Neuronal stem cell (in vitro differentiated cells): ENCODE results near the gene PI4KA.
"Not testable (repeated sequence)": the region's sequence is repeated elsewhere in the genome, so short reads cannot be mapped to it uniquely, and the experiment has no call there.

Experiments used
- DNase-seq: peaks from one replicate; pipeline ENCODE4 v3.0.0-alpha.2; 2013; ENCODE audit warnings: low spot score
- H2AFZ ChIP-seq: one replicate; pipeline ENCODE4 v1.6.1; 2013; ENCODE audit warnings: mild to moderate bottlenecking, low read length, inconsistent platforms
- H2AK5ac ChIP-seq: 2 replicates; pipeline ENCODE4 v1.6.1; 2013; ENCODE audit warnings: low read depth, mild to moderate bottlenecking, inconsistent platforms, low read length, moderate library complexity, mixed read lengths
- H2BK120ac ChIP-seq: 2 replicates; pipeline ENCODE4 v1.6.1; 2013; ENCODE audit warnings: low read depth, mild to moderate bottlenecking, inconsistent platforms, low read length, moderate library complexity, mixed read lengths
- H2BK12ac ChIP-seq: one replicate; pipeline ENCODE4 v1.6.1; 2013; ENCODE audit warnings: low read length, inconsistent platforms
- H2BK15ac ChIP-seq: 2 replicates; pipeline ENCODE4 v1.6.1; 2013; ENCODE audit warnings: mild to moderate bottlenecking, low read length, inconsistent platforms, mixed read lengths
- H2BK5ac ChIP-seq: one replicate; pipeline ENCODE4 v1.6.1; 2013; ENCODE audit warnings: inconsistent platforms, mild to moderate bottlenecking, low read length, moderate library complexity
- H3K14ac ChIP-seq: one replicate; pipeline ENCODE4 v1.6.1; 2013; ENCODE audit warnings: low read length, inconsistent platforms
- H3K18ac ChIP-seq: 2 replicates; pipeline ENCODE4 v1.6.1; 2013; ENCODE audit warnings: low read length, inconsistent platforms
- H3K23ac ChIP-seq: 2 replicates; pipeline ENCODE4 v1.6.1; 2013; ENCODE audit warnings: low read depth, mild to moderate bottlenecking, mixed read lengths, low read length, inconsistent platforms; ENCODE audit not compliant: poor library complexity
- H3K27ac ChIP-seq: replicated peaks from 3 replicates; pipeline ENCODE4 v1.5.1; 2013; ENCODE audit warnings: low read length, inconsistent platforms
- H3K27me3 ChIP-seq, 3 experiments: 2 replicates each; pipeline ENCODE4 v1.6.1; 2013; ENCODE audit warnings: low read length in 3 of 3, mild to moderate bottlenecking in 2 of 3, inconsistent platforms in 1 of 3, low read depth in 1 of 3, mixed read lengths in 1 of 3, moderate library complexity in 1 of 3; ENCODE audit not compliant: control insufficient read depth in 3 of 3, insufficient read depth in 3 of 3
- H3K36me3 ChIP-seq, 2 donors: replicated peaks in 1 of 2; 2 replicates each; pipeline ENCODE4 v1.6.1; 2013; ENCODE audit warnings: low read length in 2 of 2; ENCODE audit not compliant: control insufficient read depth in 2 of 2, insufficient read depth in 2 of 2
- H3K4ac ChIP-seq: 2 replicates; pipeline ENCODE4 v1.6.1; 2013; ENCODE audit warnings: inconsistent platforms, mild to moderate bottlenecking, low read length, moderate library complexity
- H3K4me1 ChIP-seq, 2 donors: 1 replicate in 1 of 2; 2 replicates in 1 of 2; pipeline ENCODE4 v1.6.1; 2013; ENCODE audit warnings: low read length in 2 of 2, low read depth in 1 of 2; ENCODE audit not compliant: control insufficient read depth in 2 of 2, insufficient read depth in 1 of 2
- H3K4me2 ChIP-seq: one replicate; pipeline ENCODE4 v1.6.1; 2013; ENCODE audit warnings: mild to moderate bottlenecking, low read length, inconsistent platforms; ENCODE audit not compliant: insufficient read depth, poor library complexity, severe bottlenecking
- H3K4me3 ChIP-seq, 2 donors: 2 replicates each; pipeline ENCODE4 v1.5.1; 2013; ENCODE audit warnings: low read length in 2 of 2, mild to moderate bottlenecking in 2 of 2, inconsistent platforms in 1 of 2, moderate library complexity in 1 of 2
- H3K79me1 ChIP-seq: one replicate; pipeline ENCODE4 v1.6.1; 2013; ENCODE audit warnings: low read depth, mild to moderate bottlenecking, inconsistent platforms, low read length, moderate library complexity
- H3K9ac ChIP-seq: one replicate; pipeline ENCODE4 v1.6.1; 2013; ENCODE audit warnings: mild to moderate bottlenecking, low read depth, low read length, inconsistent platforms; ENCODE audit not compliant: poor library complexity
- H3K9me3 ChIP-seq, 2 donors: replicated peaks in 1 of 2; 2 replicates each; pipeline versions ENCODE3 to v1.6.1; 2013; ENCODE audit warnings: low read length in 2 of 2, mild to moderate bottlenecking in 2 of 2, inconsistent platforms in 1 of 2, low read depth in 1 of 2, mixed read lengths in 1 of 2, moderate library complexity in 1 of 2; ENCODE audit not compliant: control insufficient read depth in 2 of 2, insufficient read depth in 1 of 2
- H4K8ac ChIP-seq: one replicate; pipeline ENCODE4 v1.6.1; 2013; ENCODE audit warnings: low read depth, mild to moderate bottlenecking, inconsistent platforms, low read length, moderate library complexity
- H4K91ac ChIP-seq: one replicate; pipeline ENCODE4 v1.6.1; 2013; ENCODE audit warnings: low read length, low read depth, mild to moderate bottlenecking, inconsistent platforms; ENCODE audit not compliant: poor library complexity
- whole genome bisulfite sequencing, 2 donors: extraction: QIAGEN DNeasy Blood & Tissue Kit; methylation state at CpG; one replicate each; pipeline ENCODE4 v1.1.7; 2013; ENCODE audit warnings: missing lambda C conversion rate in 2 of 2, mixed read lengths in 1 of 2; ENCODE audit not compliant: insufficient read length in 2 of 2, insufficient replicate concordance in 1 of 2; ENCODE audit errors: extremely low coverage in 2 of 2; 5-methylcytosine and 5-hydroxymethylcytosine counted together

PI4KA gene

DNA sequence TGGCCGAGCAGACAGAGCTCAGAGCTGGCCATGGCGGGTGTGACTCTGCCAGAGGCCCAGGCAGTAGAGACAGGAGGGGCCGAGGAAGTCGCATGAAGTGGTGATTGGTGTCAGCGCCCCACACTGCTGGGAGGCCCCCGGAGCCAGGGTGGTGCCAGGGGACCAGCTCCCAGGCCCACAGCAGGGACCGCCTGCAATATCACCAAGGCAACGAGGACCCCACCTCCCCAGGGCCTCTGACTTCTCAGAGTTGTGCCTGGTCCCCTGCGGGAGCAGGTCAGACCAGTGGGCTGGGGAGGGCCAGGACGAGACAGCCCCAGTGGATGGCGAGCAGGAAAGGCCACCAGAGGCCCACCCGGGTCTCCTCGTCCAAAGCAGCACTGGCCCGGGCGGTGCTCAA, 189.1 kb downstream of the PI4KA start:
- H3K4ac ChIP-seq, H3K23ac ChIP-seq, H2AK5ac ChIP-seq, H2BK120ac ChIP-seq, H2BK12ac ChIP-seq, H3K4me3 ChIP-seq, H3K9ac ChIP-seq, DNase-seq, H2BK5ac ChIP-seq, H3K79me1 ChIP-seq, H3K18ac ChIP-seq, H4K91ac ChIP-seq, H3K14ac ChIP-seq, H2AFZ ChIP-seq, H3K27ac ChIP-seq, H3K4me2 ChIP-seq, H3K27me3 ChIP-seq, H2BK15ac ChIP-seq, H3K4me1 ChIP-seq, H3K9me3 ChIP-seq, H3K36me3 ChIP-seq, H4K8ac ChIP-seq: not testable (repeated sequence)
- no CpG with 5 or more reads among the region's 15 CpGs for WGBS, 2 donors

DNA sequence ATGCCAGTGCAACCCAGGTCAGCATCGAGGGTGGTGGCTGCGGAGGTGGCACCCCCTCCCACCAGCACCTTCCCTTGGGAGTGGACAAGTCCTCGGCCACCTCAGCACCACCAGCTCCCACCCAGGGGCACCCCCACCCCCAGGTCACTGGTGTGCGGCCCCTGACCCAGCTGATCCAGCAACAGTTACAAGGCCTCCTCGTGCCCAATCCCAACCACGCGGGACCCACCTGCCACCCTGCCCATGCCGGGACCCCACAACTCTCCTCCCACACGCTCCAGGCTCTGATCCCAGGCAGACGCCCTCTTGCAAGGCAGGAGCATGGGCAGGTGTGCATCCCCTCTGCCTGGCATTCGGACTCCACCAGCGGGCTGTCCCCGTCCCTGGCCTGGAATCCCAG, 189.8 kb downstream of the PI4KA start:
- not testable (repeated sequence) for H3K4me3 ChIP-seq, H3K36me3 ChIP-seq, H2BK15ac ChIP-seq, H3K79me1 ChIP-seq, H3K18ac ChIP-seq, H3K9me3 ChIP-seq, H3K27me3 ChIP-seq, H3K27ac ChIP-seq, H4K8ac ChIP-seq, H3K4me2 ChIP-seq, H2BK5ac ChIP-seq, H2BK120ac ChIP-seq, H3K14ac ChIP-seq, H4K91ac ChIP-seq, H3K9ac ChIP-seq, H2AK5ac ChIP-seq, H3K23ac ChIP-seq, H2AFZ ChIP-seq, H2BK12ac ChIP-seq, H3K4me1 ChIP-seq, DNase-seq, H3K4ac ChIP-seq
- no CpG with 5 or more reads among the region's 13 CpGs for WGBS, 2 donors

DNA sequence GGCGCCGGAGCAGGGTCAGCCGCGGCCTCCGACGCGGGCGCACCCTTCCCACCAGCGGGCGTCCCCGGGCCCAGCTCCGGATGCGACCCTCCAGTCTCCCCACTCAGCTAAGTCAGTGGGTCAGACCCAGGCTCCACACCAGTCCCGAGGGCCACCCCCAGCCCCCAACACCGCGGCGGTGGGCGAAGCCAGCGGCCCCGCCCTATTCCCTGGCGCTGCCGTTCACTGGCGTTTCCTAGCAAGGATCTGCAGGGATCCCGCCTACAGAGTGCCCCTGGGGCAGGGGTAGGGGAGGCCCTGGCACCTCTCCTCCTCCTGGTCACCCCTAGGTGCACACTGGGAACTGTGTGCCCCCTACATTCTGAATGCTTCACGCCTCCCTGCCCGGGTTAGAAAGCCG, 190.4 kb downstream of the PI4KA start:
- H3K9me3 ChIP-seq, H3K4me1 ChIP-seq: not testable (repeated sequence)
- no CpG with 5 or more reads among the region's 27 CpGs for WGBS, 2 donors

DNA sequence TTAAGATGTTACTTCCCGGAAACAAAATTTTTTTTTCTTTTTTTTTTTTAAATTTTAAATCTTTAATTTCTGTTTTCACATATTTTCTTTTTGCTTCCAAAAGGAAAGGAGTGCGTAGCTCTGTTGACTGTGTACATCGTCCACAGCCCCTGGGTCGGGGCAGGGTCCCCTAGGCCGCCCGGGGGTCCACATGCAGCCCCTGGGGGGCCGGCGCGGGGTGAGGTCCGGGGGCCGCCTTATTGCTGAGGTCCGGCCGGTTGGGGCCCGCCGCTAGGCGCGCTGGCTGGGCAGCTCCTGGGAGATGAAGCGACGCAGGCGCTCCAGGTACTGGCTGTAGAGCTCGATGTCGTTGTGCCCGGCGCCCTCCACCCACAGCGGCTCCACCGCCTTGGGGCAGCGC, 191.1 kb downstream of the PI4KA start:
- H3K27ac ChIP-seq, H3K23ac ChIP-seq, H2AFZ ChIP-seq, H3K4ac ChIP-seq, H4K8ac ChIP-seq, H3K4me1 ChIP-seq, H2BK12ac ChIP-seq, H3K4me2 ChIP-seq, H4K91ac ChIP-seq, H3K27me3 ChIP-seq, H2AK5ac ChIP-seq, H2BK15ac ChIP-seq, H2BK5ac ChIP-seq, H3K4me3 ChIP-seq, H3K79me1 ChIP-seq, H3K9ac ChIP-seq, DNase-seq, H3K36me3 ChIP-seq, H3K14ac ChIP-seq, H3K18ac ChIP-seq, H3K9me3 ChIP-seq, H2BK120ac ChIP-seq: not testable (repeated sequence)
- WGBS, 2 donors, result no CpG with 5 or more reads among the region's 27 CpGs

More for the DNA sequence above, 190.4 kb downstream of the PI4KA start:
- not testable (repeated sequence) for H2AK5ac ChIP-seq, H3K27me3 ChIP-seq, H4K8ac ChIP-seq, H3K36me3 ChIP-seq, H2AFZ ChIP-seq, H2BK12ac ChIP-seq, H3K4me2 ChIP-seq, H3K4ac ChIP-seq, H3K9ac ChIP-seq, H3K23ac ChIP-seq, DNase-seq, H2BK5ac ChIP-seq, H3K14ac ChIP-seq, H2BK15ac ChIP-seq, H4K91ac ChIP-seq, H3K27ac ChIP-seq, H2BK120ac ChIP-seq, H3K79me1 ChIP-seq, H3K18ac ChIP-seq, H3K4me3 ChIP-seq
